HG03103 (cell line): ENCODE results near the gene RHEB.

ENCODE experiments used
- ATAC-seq: cut with Tn5 transposase; IDR thresholded peaks from one replicate; pipeline ENCODE4 v1.9.1; 2021; ENCODE audit warnings: low read depth; ENCODE audit not compliant: unreplicated experiment

RHEB gene

GRCh38 chr7:151435103-151435916 is 84.4 kb downstream of the RHEB start:
- no peak for ATAC-seq

GRCh38 chr7:151434549-151434948 is 85.1 kb downstream of the RHEB start:
- no peak for ATAC-seq

GRCh38 chr7:151433721-151434400 is 85.8 kb downstream of the RHEB start:
- ATAC-seq: no peak

GRCh38 chr7:151432658-151433521 is 86.8 kb downstream of the RHEB start:
- no peak for ATAC-seq

- ATAC-seq: no peak
These were observed 87.9 kb downstream of the RHEB start for GRCh38 chr7:151431768-151432311.

GRCh38 chr7:151431281-151431767 is 88.4 kb downstream of the RHEB start:
- no peak for ATAC-seq

- no peak for ATAC-seq
These were observed 89.1 kb downstream of the RHEB start for GRCh38 chr7:151430391-151431205.

- ATAC-seq: no peak
These were observed 89.9 kb downstream of the RHEB start for GRCh38 chr7:151429560-151430331.

- ATAC-seq: no peak
These were observed 90.5 kb downstream of the RHEB start for GRCh38 chr7:151429237-151429559.

GRCh38 chr7:151428378-151429236 is 91.1 kb downstream of the RHEB start:
- no peak for ATAC-seq

- no peak for ATAC-seq
These were observed 91.9 kb downstream of the RHEB start for GRCh38 chr7:151427705-151428377.

- no peak for ATAC-seq
These were observed 92.6 kb downstream of the RHEB start for GRCh38 chr7:151426904-151427704.

GRCh38 chr7:151426441-151426903 is 93.2 kb downstream of the RHEB start:
- no peak for ATAC-seq

- no peak for ATAC-seq
These were observed 93.8 kb downstream of the RHEB start for GRCh38 chr7:151425670-151426440.

GRCh38 chr7:151424799-151425198 is 94.9 kb downstream of the RHEB start:
- ATAC-seq: no peak

- ATAC-seq: no peak
These were observed 95.8 kb downstream of the RHEB start for GRCh38 chr7:151423936-151424335.
